Raji (cell line): ENCODE data around the gene WDR90.

ENCODE experiments used
- POLR2A ChIP-seq: IDR thresholded peaks from 2 replicates; pipeline ENCODE4 v1.6.1; 2011; ENCODE audit warnings: low read depth, low read length, control low read depth; ENCODE audit not compliant: insufficient read depth

WDR90 gene

DNA sequence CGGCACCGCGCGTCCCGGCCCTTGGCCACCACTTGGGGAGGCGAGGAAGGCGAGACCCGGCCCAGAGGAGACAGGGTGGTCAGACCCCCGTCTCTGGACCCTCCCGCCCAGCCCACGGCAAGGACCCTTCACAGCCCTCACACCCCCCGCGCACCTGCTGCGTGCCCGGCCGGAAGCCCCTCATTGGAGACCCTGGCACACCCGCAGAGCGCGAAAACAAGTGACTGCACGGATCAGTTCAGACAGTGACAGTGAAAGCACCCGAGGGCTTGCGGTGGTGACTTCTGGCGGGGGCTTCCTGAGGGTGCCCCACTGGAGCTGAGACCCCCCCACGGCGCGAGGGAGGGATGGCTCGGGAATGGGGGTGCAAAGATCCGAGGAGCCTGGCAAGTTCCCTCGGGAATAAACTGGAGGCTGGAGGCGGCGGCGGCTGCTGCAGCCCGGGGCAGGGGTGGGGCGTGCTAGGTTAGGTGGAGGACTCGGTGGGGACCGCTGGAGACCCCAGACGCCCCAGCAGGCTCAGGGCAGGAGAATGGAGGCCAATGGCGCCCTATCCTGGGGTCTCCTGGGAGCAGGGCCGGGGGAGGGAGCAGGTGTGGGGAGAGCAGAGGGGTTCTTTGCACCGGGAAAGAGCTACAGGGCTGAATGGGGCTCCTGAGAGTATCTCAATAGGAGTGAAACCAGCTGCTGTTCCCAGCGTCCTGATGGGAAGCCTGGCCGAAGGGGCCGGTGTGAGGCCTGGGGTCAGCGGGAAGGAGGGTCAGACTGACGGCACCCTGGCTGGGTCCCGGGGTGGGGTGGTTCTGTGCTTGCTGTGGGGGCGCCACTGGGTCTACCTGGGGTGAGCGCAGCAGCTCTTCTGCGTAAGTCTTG lies 57.3 kb downstream of the WDR90 start:
- TF ChIP-seq POLR2A, result no peak

DNA sequence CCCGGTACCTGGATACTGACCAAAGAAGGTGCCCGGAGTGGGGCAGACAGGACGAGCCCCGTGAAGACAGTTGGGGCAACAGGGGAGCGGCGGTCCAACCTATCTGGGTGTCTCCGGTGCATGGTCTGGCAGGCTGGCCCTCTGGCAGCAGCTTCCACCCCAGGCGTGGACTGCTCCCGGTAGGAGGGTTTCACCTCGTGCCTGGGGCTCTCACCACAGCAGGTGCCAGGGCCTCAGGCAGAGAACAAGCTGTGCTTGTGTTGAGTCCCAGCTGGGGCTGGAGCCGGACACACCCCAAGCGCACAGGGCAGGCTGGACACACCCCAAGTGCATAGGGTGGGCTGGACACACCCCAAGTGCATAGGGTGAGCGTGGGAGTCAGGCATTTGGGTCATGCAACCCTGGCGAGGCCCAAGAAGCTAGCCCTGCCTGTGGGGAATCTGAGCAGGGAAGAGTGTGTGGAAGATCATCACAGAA lies 57.9 kb downstream of the WDR90 start:
- TF ChIP-seq POLR2A, result no peak

DNA sequence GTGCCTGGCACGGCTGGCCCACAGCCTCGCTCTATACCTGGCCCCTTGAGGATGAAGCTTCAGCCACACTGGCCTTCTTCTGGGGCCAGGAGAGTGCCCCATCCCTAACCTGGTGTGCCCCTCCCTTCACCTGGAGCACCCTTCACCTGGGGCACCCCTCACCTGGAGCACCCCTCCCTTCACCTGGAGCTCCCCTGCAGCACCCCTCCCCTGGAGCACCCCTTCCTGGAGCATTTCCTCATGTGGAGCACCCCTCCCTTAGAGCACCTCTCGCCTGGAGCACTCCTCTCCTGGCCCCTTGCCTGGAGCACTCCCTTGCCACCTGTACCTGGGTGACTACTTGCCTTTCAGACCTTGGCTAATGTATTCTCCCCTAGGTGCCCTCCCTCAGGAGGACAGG lies 58.9 kb downstream of the WDR90 start:
- TF ChIP-seq POLR2A, result no peak

DNA sequence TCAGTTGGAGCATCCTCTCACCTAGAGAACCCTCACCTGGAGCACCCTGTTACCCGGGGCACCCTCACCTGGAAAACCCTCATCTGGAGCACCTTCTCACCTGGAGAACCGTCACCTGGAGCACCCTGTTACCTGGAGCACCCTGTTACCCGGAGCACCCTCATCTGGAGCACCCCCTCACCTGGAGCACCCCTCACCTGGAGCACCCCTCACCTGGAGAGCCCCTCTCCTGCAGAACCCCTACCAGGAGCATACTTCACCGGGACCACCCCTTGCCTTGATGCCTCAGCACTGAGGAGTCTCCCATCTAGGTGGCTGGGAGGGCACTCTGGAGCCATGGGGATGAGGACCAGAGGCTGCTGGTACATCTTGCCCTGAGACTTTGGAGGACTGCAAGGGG lies 59.8 kb downstream of the WDR90 start:
- no peak for TF ChIP-seq POLR2A

DNA sequence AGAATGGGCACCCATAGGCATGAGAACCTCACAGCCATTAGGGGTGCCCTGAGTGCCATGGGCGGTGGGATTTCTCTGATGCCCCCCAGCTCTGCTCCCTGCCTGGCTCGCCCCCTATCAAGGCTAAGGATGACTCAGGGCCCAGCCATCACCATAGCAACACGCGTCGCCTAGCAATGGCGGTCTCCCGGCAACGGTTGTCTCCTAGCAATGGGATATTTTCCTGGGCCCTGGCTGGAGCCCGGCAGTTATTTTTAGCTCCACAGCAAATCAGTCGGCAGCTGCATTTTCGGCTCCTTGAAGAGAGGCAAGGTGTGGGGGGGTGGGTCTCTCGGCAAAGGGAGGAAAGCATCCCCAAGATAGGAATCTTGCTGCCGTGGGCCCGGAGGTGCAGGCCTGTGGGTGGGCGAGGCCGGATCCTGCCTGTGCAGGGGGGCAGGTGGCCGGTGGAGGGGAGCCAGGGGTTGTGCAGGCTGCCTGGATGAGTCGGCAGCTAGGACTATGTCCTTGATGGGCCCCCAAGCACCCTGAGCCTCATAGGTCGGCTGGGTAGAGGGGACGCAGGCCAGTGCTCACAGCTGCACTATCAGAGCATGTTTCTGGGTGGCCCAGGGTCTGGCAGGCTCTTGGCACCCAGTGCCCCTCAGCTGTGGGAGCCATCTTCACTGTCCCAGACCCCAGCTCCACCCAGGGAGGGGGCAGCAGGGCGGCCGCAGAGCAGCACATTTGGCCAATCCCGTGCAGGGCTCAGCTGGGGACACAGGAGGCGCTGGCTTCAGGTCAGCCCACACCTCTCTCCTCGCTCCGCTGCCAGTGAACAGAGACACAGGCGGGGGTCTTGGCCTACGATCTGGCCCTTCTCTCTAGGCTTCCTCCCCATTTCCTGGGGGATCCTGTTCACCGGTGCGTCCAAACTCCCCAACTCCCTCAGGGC lies 60.7 kb downstream of the WDR90 start:
- no peak for TF ChIP-seq POLR2A

DNA sequence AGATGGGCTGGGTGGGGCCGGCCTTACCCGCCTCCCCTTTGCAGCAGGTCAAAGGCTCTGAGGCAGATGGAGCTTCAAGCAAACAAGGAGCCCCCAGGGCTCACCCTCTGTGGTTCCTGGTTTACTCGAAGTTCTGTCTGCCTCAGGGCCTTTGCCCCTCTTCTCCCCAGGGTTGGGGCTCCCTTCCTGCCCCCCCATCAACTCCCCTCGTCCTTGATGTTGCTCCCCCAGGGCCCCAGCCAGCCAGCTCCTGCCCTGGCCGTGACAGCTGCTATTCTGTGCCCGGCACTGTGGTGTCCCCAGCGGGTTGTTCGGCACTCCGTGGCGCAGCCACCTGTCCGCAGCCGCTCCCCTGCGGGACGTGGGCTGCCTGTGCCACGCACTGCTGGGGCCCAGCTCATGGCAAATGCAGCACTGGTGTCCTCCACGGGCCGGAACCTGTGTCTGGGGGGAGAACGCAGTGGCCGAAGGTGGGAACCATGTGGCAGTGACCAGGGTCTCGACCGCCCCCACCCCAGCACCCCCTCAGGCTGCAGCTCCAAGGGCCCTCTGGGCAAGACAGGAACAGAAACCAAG lies 61.4 kb downstream of the WDR90 start:
- no peak for TF ChIP-seq POLR2A

DNA sequence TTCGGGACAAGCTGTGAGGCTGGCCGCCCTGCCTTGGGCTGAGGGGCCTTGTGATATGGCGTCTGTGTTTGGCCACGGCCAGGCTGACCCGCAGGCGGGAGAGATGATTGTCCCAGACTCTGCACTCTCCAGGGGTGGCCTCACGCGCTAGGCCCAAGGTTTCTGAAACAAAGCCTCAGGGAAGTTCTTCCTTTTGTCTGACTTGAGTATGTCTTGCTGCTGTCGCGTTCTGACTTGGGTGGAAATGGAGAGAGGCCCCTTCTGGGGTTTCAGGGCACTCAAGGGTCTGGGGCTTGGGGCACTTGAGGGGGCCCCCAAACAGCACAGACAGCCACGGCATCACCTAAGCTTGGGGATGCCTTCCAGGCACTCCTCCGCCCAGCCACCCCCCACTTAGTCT lies 61.9 kb downstream of the WDR90 start:
- no peak for TF ChIP-seq POLR2A

DNA sequence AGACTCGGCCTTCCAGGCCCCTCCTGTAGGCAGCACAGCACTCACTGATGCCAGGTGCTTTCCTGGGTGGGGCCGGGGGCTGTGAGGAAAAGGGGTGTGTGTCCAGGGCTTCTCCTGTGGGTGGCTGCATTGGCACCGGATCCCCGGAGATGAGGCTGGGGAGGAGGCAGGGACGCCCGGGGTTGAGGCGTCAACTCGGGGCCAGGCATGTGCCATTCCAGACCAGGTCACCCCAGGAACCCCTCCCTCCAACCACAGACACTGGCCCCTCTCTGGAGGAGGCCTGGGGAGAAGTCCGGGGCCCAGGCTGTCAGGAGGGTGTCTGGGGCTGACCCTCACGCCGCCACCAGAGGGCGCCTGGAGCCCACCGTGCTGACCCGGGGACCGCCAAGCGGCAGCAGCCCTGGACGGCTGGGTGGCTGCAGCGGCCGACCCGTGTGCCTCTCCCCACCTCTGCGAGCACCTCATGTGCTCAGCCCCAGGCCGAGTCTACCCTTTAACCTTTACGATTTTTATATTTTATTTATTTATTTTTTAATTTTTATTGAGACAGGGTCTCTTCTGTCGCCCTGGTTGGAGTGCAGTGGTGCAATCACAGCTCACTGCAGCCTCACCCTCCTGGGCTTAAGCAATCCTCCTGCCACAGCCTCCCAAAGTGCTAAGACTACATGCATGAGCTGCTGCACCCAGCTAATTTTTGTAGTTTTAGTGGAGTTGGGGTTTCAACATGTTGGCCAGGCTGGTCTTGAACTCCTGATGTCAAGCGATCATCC lies 62.6 kb downstream of the WDR90 start:
- TF ChIP-seq POLR2A, result no peak; the same call in 1 of the 2 replicates

DNA sequence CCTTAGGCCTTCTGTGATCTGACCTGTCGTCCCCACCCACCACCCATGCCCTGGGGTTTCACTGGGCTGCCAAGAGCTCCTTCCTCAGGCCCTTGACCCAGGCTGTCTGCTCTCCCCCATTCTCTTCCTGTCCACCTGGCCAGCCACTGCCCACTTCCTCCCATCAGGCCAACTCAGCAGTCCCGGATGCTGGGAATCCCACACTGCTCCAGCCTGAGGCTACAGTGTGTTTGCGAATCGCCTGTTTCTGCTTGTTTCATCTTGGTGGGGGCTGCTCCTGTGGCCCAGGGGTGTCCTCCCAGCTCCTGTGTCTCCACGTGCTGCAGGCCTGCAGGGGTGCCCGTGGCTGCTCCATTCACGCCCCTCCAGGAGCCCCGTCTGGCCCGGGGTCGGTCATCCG lies 64.9 kb downstream of the WDR90 start:
- TF ChIP-seq POLR2A, result no peak; the same call in 1 of the 2 replicates

DNA sequence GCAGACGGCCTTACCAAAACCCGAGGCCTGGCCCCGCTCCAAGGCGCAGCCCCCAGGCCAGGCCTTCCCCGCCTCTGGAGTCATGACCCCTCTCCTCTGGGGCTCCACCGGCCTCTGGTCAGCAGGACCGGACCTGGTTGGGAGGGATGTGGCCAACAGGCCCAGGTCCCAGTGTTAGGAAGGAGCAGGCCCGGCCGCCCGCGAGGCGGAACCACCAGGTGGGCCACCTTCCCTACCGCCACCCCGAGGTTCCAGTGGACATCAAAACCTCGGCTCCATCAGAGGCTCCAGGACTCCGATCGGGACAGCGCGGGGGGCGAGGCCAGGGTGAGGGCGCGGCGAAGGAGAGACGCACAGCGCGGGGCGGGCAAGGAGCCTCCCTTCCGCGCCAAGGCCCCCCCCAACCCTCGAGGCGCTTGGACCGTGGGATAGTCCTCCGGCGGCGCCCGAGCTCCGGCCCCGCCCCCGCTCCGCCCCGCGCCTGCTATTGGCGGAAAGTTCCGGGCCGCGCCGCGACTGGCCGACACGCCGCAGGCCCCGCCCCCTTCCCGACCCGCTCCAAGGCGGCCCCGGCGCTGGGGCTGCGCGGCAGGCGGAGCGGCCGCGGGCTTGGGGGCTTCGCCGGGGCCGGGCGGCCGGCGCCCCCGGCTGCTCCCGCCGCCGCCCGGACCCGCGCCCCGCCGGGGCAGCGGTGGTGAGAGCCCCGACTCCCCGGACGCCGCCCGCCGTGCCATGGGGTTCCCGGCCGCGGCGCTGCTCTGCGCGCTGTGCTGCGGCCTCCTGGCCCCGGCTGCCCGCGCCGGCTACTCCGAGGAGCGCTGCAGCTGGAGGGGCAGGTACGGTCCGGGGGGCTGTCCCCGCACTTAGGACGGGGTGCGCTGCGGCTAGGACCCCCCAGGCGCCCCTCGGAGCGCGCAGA lies 65.7 kb downstream of the WDR90 start, which contains the start of gene METRN:
Gene METRN (plus strand): TSS at position 561 of the 919 bp plus-strand sequence. CDS start 172 bp downstream, at position 733.
- TF ChIP-seq POLR2A, result no peak; the same call in 1 of the 2 replicates

DNA sequence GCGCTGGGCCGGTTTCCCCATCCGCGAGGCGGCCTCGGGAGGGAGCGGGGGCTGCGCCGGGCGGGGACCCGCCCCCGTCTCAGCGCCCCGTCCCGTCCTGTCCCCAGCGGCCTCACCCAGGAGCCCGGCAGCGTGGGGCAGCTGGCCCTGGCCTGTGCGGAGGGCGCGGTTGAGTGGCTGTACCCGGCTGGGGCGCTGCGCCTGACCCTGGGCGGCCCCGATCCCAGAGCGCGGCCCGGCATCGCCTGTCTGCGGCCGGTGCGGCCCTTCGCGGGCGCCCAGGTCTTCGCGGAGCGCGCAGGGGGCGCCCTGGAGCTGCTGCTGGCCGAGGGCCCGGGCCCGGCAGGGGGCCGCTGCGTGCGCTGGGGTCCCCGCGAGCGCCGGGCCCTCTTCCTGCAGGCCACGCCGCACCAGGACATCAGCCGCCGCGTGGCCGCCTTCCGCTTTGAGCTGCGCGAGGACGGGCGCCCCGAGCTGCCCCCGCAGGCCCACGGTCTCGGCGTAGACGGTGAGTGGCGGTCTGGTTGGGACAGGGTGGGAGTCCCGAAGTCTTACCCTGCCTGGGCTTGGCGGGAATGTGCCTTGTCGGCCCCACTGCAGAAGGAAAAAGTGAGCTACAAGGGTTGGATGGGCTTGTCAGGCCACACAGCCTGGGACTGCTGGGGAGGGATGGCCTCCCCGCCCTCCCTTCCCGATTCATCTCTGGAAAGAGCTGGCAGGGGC lies 66.5 kb downstream of the WDR90 start:
- TF ChIP-seq POLR2A, result peak; percentile 35; the same call in 1 of the 2 replicates

DNA sequence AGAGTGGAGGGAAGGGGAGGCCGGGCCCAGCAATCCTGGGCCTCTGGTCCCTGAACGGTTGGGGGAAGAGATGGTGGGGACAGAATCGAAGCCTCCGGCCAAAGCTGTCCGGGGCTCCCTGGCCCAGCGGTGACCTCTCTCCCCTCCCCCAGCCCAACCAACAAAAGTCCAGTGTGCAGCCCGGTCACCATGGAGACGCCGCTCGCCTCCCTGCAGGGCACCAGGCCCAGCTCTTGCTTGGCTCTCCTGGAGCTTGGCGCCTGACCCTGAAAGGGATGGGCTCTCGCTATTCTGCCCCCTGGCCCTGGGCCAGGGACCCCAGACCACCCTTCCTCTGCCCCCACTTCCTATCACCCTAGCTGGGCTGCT lies 67.0 kb downstream of the WDR90 start:
- TF ChIP-seq POLR2A, result no peak
